Natural killer cell (primary cell): ENCODE data around the gene PROK1. TPM values are rescaled to one million over a fixed set of nuclear protein-coding genes. Genes with fewer than 3 reads are reported as not detected.

ENCODE experiments used
- ATAC-seq, 3 donors: fragments of 150-1000 bp in 2 of 3; fragments of 200-7000 bp in 1 of 3; cut with Tn5 transposase; 1 replicate in 1 of 3; 2 replicates in 2 of 3; pipeline ENCODE4 v1.10.0; 2021; ENCODE audit warnings: mild to moderate bottlenecking in 2 of 3, moderate library complexity in 2 of 3
- DNase-seq, 2 donors: peaks; one replicate each; pipeline versions ENCODE4 v3.0.0 to v3.0.0-alpha.2; 2013 to 2021; ENCODE audit warnings: mixed read lengths in 1 of 2
- H3K27ac ChIP-seq: one replicate; pipeline ENCODE4 v1.5.1; 2013; ENCODE audit warnings: mild to moderate bottlenecking, low read length
- H3K27me3 ChIP-seq: one replicate; pipeline ENCODE4 v1.6.1; 2013; ENCODE audit warnings: low read length; ENCODE audit not compliant: control insufficient read depth, insufficient read depth
- H3K36me3 ChIP-seq: one replicate; pipeline ENCODE4 v1.6.1; 2013; ENCODE audit warnings: low read length; ENCODE audit not compliant: control insufficient read depth, insufficient read depth
- H3K4me1 ChIP-seq: one replicate; pipeline ENCODE4 v1.6.1; 2013; ENCODE audit warnings: low read length; ENCODE audit not compliant: control insufficient read depth, insufficient read depth
- H3K4me3 ChIP-seq: one replicate; pipeline ENCODE4 v1.5.1; 2013; ENCODE audit warnings: low read length
- H3K9me3 ChIP-seq: one replicate; pipeline ENCODE4 v1.6.1; 2013; ENCODE audit warnings: low read length; ENCODE audit not compliant: control insufficient read depth, insufficient read depth
- H3K27ac Mint-ChIP-seq, 2 donors: one replicate each; pipeline ENCODE4 v1.8.0; 2022; ENCODE audit warnings: mild to moderate bottlenecking in 2 of 2, mixed read lengths in 2 of 2, moderate library complexity in 1 of 2
- H3K27me3 Mint-ChIP-seq, 2 donors: one replicate each; pipeline ENCODE4 v1.8.0; 2022; ENCODE audit warnings: low read depth in 2 of 2, mixed read lengths in 2 of 2
- H3K36me3 Mint-ChIP-seq: one replicate; pipeline ENCODE4 v1.8.0; 2022; ENCODE audit warnings: mixed read lengths
- H3K4me1 Mint-ChIP-seq, 2 donors: one replicate each; pipeline ENCODE4 v1.8.0; 2022; ENCODE audit warnings: mixed read lengths in 2 of 2
- H3K4me3 Mint-ChIP-seq: one replicate; pipeline ENCODE4 v1.8.0; 2022; ENCODE audit warnings: mild to moderate bottlenecking, moderate library complexity, mixed read lengths
- H3K9me3 Mint-ChIP-seq, 2 donors: one replicate each; pipeline ENCODE4 v1.8.0; 2022; ENCODE audit warnings: mixed read lengths in 2 of 2
- WGBS: methylation state at CpG from one replicate; pipeline ENCODE4 v1.1.7; 2013; ENCODE audit warnings: missing lambda C conversion rate; ENCODE audit not compliant: insufficient coverage; 5-methylcytosine and 5-hydroxymethylcytosine counted together
- intact Hi-C: fragments of 100-400 bp; cut with micrococcal nuclease; formaldehyde crosslinking; loops from one replicate; pipeline ENCODE4 v1.14.2; 2022
- total RNA-seq, 4 donors: library from RNA; stranded (reverse); fragments of 120-200 nt in 1 of 4; gene quantifications; one replicate each; pipeline versions ENCODE4 v1.2.3 to v1.2.4, GENCODE V29; 2013 to 2022
- TF ChIP-seq, protein P1 (sequence below): fragments of 200-600 bp; IDR thresholded peaks from one replicate; pipeline ENCODE4 v1.8.0; 2022; ENCODE audit warnings: antibody characterized with exemption

PROK1 gene
- total RNA-seq, 3 donors from 2014 or later (not counting 1 experiment from before 2014, with no cell fraction given): not detected

DNA sequence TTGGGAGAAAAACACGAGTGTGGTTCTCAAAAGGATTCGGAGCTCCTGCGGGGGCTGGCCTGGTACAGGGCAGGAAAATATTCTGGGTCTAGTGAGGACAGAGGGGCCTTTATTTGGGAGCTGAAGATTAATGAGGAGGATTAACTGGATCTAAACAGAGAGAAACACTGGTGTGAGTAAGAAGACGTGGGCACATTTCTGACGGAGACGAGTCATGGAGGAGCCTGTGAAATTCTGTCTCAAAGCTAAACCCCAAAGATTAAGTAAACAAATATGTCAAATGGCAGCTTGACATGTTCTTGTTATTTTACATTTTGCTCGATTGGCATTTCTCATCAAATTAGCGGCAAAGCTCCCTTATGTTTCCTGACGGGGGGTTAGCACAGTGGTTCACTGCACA, 12.8 kb downstream of the PROK1 start:
- Mint-ChIP-seq H3K36me3 (no peaks in the 10 kb centered on the region), H3K27ac (no peak overlapping the region), H3K4me3 (no peak overlapping the region), H3K4me1 (no peaks in the 10 kb centered on the region), H3K9me3 (no peaks in the 10 kb centered on the region), H3K27me3 (peaks cover 0 to 5% of the 10 kb centered on the region in 2 donors)
- H3K27ac ChIP-seq: no peak overlapping the region
- H3K4me1 ChIP-seq: no peaks in the 10 kb centered on the region
- H3K4me3 ChIP-seq: no peak overlapping the region
- ATAC-seq: no peak
- no peaks in the 10 kb centered on the region for H3K36me3 ChIP-seq
- no peaks in the 10 kb centered on the region for H3K27me3 ChIP-seq
- 89% methylated on average over 9 of the region's 9 CpGs for WGBS
- no peak for DNase-seq
- TF ChIP-seq, protein P1, sequence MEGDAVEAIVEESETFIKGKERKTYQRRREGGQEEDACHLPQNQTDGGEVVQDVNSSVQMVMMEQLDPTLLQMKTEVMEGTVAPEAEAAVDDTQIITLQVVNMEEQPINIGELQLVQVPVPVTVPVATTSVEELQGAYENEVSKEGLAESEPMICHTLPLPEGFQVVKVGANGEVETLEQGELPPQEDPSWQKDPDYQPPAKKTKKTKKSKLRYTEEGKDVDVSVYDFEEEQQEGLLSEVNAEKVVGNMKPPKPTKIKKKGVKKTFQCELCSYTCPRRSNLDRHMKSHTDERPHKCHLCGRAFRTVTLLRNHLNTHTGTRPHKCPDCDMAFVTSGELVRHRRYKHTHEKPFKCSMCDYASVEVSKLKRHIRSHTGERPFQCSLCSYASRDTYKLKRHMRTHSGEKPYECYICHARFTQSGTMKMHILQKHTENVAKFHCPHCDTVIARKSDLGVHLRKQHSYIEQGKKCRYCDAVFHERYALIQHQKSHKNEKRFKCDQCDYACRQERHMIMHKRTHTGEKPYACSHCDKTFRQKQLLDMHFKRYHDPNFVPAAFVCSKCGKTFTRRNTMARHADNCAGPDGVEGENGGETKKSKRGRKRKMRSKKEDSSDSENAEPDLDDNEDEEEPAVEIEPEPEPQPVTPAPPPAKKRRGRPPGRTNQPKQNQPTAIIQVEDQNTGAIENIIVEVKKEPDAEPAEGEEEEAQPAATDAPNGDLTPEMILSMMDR: no peak
- no peaks in the 10 kb centered on the region for H3K9me3 ChIP-seq
- intact Hi-C loops: loop anchor here (10.0 kb wide), 1 partner anchor 379 kb away; no protein-coding TSS in a partner anchor

DNA sequence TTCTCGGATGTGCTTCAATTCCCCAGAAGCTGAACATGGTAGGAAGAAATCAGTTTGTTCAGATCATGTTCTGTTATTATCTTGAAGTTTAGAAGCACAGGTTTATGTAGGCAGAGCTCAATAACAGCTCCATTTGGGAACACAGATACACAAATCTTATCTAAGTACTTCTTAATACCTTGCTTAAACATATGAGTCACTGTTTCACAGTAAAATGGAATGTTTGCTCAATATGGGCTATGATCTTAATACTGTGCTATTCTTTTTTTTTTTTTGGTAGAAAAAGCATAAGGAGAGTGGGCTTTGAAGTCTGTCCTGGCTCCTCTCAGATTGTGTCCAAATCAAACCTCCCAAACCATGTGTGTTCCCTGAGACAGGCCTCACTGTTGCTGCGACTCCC, 13.4 kb downstream of the PROK1 start:
- TF ChIP-seq, protein P1: no peak
- Mint-ChIP-seq H3K4me3 (no peak overlapping the region), H3K36me3 (no peaks in the 10 kb centered on the region), H3K27ac (no peak overlapping the region), H3K9me3 (no peaks in the 10 kb centered on the region), H3K27me3 (peaks cover 0 to 5% of the 10 kb centered on the region in 2 donors), H3K4me1 (no peaks in the 10 kb centered on the region)
- 92% methylated on average over 2 of the region's 2 CpGs for WGBS
- H3K4me1 ChIP-seq: no peaks in the 10 kb centered on the region
- no peak for DNase-seq
- H3K27ac ChIP-seq: no peak overlapping the region
- intact Hi-C loops: loop anchor here (10.0 kb wide), 1 partner anchor 380 kb away; no protein-coding TSS in a partner anchor
- H3K9me3 ChIP-seq: no peaks in the 10 kb centered on the region
- H3K36me3 ChIP-seq: no peaks in the 10 kb centered on the region
- H3K27me3 ChIP-seq: no peaks in the 10 kb centered on the region
- no peak for ATAC-seq
- H3K4me3 ChIP-seq: no peak overlapping the region

DNA sequence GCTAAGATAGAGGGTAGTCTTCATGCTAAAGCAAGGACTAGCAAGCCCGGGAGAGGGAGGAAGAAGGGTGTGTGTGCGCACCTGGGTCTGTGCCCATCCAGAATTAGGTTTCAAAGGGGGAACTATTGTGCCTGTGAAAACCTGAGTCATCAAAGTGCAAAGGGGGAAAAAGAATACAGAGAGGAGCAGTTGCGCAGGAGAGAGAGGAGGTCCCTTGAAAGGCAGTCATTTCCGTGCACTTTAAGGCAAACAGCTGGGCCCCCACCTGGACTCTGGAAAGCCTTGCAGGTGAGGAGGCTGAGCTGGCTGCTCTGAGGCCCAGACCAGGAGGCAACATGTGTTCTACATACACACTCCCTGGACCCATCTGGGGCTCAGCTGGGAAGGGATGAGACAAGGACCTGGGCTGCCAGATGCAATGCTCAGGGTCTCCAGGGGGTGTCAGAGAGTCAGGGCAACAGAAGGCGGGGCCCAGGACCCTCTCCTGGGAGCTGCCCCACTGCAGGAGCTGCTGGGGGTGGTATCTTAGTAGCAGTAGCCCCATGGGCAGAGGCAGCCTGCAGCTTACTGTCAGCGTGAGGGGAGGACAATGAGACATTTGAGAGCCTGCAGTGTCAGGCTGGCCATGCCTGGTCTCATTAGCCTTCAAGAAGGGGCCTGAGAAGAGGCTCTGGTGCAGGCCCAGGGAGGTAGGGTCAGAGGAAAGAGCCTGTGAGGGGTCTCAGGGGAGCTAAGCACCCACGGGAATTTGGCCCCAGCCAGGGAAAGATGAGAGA, 14.3 kb downstream of the PROK1 start:
- DNase-seq (no peak), ATAC-seq (no peak)
- WGBS: 83% methylated on average over 7 of the region's 7 CpGs
- Histone ChIP-seq H3K4me1 (no peaks in the 10 kb centered on the region), H3K9me3 (no peaks in the 10 kb centered on the region), H3K27me3 (no peaks in the 10 kb centered on the region), H3K27ac (no peak overlapping the region), H3K4me3 (no peak overlapping the region), H3K36me3 (no peaks in the 10 kb centered on the region)
- no peaks in the 10 kb centered on the region for H3K4me1 Mint-ChIP-seq
- H3K27me3 Mint-ChIP-seq: peaks cover 0 to 5% of the 10 kb centered on the region in 2 donors
- intact Hi-C loops: loop anchor here (10.0 kb wide), 1 partner anchor 380 kb away; no protein-coding TSS in a partner anchor
- no peaks in the 10 kb centered on the region for H3K9me3 Mint-ChIP-seq
- no peaks in the 10 kb centered on the region for H3K36me3 Mint-ChIP-seq
- TF ChIP-seq, protein P1: no peak
- no peak overlapping the region for H3K27ac Mint-ChIP-seq
- no peak overlapping the region for H3K4me3 Mint-ChIP-seq
